GM21515 (cell line): ENCODE measurements around the gene OTOF.
"Not testable (repeated sequence)": the region's sequence is repeated elsewhere in the genome, so short reads cannot be mapped to it uniquely, and the experiment has no call there.

Experiments
- ATAC-seq: cut with Tn5 transposase; IDR thresholded peaks from one replicate; pipeline ENCODE4 v1.9.1; 2021; ENCODE audit not compliant: unreplicated experiment

The OTOF gene

DNA sequence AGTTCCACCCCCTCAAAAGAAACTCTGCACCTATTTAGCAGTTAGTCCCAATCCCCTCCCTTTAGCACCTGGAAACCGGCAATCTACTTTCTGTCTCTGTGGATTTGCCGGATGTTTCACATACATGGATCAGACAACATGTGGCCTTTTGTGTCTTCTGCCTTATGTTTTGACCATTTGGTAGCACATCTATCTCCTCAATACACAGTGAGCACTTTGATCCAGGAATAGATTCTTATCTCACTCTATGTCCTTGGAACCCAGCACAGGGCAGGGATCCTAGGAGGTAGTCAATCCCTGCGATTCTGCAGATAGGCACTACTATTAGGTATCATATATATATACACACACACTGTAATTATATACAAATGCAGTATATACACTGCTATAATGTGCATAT lies 3.8 kb upstream of the OTOF start:
- no peak for ATAC-seq

DNA sequence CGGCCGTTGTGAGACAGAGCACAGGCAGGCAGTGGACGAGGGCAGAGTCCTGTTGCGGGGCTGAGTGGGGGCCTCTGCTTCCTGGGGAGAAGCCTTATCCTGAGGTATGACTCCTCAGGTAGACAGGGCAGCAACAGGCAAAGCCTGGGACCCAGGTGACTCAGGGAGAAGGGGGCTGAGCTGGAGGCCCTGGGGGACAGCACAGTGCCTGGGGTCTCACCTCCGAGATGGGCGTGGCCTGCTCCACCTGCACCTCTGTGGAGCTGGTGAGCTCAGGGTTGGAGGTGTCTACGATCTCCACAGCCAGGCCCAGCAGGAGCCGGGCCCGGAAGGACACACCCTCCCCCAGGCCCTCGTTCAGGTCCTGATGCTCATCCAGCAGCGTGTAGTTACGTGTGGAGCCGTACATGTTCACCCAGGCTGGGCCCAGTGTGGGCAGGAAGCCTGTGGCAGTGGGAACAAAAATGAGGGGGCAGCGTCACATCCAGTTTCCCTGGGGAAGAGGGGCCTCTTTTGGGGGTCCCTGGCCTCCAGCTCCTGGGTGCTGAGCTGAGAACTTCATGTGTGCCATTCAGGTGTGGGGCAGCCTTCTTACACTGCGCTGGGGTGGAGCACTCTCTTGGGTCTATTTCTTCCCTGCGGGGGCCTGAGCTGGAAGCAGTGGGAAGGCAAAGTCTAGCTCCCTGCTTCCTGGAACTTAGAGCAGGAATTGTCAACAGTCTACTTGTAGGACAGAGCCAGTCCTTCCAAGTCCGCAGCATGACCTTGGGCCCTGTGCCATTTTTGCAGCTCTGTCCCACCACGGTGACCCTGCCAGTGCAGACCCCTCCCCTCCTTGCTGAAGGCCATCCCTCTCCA lies 2.9 kb upstream of the OTOF start:
- ATAC-seq = no peak

GRCh38 chr2:26479789-26480565 lies 2.1 kb upstream of the OTOF start:
- no peak for ATAC-seq

- no peak for ATAC-seq
Observed at GRCh38 chr2:26479131-26479788, 1.3 kb upstream of the OTOF start.

DNA sequence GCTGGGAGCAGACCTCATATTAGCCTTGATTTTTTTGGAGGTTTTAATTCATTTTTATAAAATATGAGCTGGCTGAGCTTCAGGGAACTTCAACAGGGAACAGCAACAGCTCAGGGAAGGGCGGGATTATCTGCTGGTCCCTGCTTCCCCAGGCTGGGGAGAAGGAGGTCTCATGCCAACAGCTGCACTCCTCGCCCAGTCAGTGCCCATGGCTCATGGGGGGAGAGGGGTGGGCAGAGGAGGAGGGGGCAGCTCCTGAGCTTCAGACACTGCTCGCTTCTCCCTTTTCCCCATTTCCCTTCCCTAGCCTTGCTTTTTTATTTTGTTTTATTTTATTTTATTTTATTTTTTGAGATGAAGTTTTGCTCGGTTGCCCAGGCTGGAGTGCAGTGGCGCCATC lies 442 bp upstream of the OTOF start:
- ATAC-seq = no peak

- no peak for ATAC-seq
Observed at GRCh38 chr2:26477126-26477910, 606 bp downstream of the OTOF start.

GRCh38 chr2:26475832-26476501 lies 2.0 kb downstream of the OTOF start:
- ATAC-seq = no peak

- ATAC-seq = no peak
Observed at GRCh38 chr2:26475037-26475436, 2.9 kb downstream of the OTOF start.

DNA sequence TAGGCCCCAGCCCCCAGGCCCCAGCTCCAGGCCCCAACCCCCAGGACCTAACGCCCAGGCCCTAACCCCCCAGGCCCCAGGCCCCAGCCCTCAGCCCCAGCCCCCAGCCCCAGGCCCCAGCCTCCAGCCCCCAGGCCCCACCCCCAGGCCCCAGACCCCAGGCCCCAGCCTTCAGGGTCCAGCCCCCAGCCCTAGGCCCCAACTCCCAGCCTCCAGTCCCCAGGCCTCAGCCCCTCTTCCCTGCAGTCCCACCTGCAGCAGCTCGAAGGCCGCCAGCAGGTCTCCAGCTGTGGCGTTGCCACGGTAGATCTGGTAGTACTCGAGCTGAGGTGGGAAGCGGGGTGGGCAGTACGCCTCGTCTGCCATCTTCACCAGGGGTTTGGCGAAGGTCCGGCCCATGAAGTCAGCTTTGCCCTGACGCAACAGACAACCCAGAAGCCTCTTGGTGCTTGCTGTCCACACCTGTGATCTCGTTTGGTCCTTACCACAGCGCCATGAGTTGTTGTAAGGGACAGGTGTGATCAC lies 3.6 kb downstream of the OTOF start:
- no peak for ATAC-seq

DNA sequence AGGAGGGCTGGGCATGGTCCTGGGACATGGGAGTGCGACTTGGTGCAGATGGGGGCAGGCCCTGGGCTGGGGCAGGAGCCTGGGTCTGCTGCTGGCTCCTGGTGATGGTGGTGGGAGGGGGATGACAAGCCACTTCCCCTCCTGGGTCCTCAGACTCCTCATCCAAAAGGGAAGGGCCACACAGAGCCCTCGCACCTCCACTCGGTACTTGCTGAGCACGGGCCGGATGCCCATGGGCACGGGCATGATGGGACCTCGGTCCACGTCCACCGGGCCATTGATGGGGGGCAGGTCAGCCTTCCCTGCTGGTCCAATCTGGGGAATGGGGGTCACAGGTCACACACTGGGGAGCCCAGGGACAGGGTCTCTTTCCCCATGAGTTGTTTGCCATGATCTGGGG lies 4.1 kb downstream of the OTOF start:
- no peak for ATAC-seq

- ATAC-seq = no peak
Observed at GRCh38 chr2:26472821-26473655, 4.9 kb downstream of the OTOF start.

GRCh38 chr2:26471766-26472706 lies 5.9 kb downstream of the OTOF start:
- ATAC-seq = no peak

- no peak for ATAC-seq
Observed at GRCh38 chr2:26471289-26471688, 6.6 kb downstream of the OTOF start.

GRCh38 chr2:26470601-26471260 lies 7.2 kb downstream of the OTOF start:
- no peak for ATAC-seq

- ATAC-seq = no peak
Observed at GRCh38 chr2:26469955-26470354, 8.0 kb downstream of the OTOF start.

DNA sequence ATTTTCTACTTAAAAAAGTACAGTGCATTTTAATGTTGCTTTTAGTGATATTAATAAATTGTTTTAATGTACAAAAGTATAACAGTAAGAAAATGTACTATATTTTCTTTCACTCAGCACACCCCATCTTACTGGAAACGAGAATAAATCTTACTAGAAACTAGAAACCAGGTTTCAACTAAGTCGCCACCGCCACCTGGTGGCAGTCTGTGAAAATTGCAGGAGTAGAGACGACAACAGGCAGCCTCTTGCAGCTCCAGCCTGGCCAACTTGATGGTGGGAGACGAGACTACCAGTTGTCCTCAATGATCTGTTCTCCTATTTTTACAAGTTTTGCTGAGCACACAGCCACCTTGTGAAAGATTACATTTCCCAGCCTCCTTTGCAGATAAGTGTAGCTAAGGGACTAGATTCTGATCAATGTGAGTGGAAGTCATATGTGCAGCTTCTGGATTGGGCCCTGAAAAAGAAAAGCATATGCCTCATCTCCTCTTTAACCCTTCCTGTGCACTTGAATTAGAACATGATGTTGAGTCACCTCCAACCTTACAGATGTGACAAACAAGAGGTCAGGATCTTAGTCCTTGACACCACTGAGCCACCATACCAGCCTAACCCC lies 8.7 kb downstream of the OTOF start:
- no peak for ATAC-seq

DNA sequence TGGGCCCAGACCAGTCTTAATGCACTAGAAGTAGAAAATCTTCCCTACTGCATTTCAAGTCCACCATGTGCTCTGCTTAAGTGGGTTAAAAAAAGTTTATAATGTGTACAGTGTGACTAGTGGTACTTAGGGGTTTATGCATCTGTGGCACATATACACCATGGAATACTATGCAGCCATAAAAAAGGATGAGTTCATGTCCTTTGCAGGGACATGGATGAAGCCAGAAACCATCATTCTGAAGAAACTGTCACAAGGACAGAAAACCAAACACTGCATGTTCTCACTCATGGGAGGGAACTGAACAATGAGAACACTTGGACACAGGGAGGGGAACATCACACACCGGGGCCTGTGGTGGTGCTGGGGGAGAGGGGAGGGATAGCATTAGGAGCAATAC lies 9.4 kb downstream of the OTOF start:
- ATAC-seq = not testable (repeated sequence)
